Activated T-cell treated with anti-CD3 and anti-CD28 coated beads for 48 hours (primary cell): ENCODE results near the gene ETAA1.

Source experiments
- DNase-seq: peaks from one replicate; pipeline ENCODE4 v3.0.0-alpha.2; 2020; ENCODE audit warnings: low read depth

ETAA1 gene

DNA sequence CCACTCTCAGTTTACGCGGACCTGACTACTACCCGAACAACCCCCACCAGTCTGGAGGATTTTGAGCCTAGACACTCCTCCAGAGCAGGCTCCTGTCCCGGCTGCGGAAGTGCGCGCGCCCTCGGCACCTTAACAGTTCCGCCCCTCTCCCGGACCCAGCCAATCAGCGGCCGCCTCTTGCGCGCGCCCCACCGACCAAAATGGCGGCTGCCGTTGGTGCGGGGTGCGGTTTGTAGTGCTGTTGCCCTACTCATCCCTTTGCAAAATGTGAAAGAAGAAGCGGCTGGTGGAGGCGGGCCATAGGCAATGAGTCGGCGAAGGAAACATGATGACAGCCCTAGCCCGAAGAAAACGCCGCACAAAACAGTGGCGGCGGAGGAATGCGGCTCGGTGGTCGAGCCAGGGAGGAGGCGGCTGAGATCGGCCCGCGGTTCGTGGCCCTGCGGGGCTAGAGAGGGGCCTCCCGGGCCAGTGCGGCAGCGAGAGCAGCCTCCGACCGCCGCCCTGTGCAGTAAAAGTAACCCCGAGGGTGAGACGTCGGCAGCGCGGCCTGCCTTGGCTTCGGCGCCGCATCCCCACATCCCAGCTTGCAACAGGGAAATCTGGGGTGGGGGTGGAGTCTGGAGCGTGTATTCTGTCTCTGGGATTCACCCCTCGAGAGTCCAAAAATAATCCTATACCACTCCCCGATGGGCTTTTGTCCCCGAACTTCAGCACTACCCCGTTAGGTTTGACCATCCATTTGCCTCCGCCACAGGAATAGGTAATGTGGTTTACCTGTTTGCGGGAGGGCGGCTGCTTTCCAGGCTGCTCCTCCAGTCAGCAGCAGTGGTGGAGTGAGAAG is at the start of gene ETAA1:
Gene ETAA1, plus strand, starts transcription at position 191 of the 844 bp plus-strand sequence. Its CDS starts 116 bp downstream, at position 307.
- DNase-seq: peak; percentile 90

DNA sequence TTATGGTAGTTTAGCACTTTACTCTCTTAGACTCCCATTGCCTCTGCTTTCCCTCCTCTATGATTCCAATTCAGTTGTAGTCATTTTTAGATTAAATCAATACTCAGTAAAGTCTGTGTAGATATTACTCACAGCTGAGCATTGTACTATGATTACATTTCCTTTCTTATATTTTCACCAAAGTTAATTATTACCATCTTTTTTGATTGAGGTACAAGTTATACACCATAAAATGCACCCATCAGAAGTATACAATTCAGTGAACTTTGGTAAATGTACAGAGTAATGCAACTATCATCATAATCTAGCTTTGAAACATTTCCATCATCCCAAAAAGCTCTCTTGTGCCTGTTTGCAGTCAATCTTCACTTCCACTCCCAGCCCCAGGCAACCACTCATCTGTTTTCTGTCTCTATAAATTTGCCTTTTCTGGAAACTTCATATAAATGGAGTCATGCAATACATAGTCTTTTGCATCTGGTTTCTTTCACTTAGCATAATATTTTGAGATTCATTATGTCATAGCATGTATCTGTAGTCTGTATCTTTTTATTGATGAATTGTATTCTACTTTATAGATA is 30.2 kb upstream of the ETAA1 start:
- no peak for DNase-seq

DNA sequence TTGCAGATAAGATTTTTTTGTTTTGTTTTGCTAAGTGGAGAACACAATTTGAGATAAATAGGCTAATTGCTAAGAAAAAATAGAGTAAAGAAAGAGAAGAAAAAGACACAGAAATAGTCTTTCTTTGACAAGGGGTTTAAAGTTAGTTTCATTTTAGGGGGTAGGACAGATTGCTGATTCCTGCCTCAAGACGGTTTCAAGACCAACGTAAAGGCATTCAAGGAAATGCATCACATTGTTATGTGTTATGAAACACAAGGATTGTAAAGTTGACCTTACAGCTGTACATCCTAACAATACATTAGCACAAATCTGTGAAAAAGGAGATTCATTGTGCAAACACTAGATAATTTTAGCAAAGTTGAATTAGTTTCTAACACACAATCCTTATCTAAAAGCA is 22.7 kb upstream of the ETAA1 start:
- no peak for DNase-seq

DNA sequence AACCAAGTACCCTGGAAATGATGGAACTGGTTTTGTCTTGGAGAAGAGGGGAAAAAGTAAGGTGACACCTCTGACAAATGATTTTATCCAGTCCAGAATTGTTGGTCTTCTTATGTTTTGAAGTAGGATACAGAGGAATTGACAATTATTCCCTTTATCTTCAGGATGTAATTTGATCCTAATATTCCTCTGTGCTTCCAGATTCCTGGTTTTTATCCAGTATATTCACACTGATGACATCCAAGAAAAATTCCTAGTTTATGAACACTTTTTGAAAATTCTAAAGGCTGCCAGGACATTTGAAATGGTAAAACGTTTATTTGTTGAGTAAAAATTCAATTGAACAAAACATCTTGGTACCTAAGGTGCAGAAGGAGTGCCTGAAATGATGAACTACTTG is 22.2 kb upstream of the ETAA1 start:
- DNase-seq: no peak

DNA sequence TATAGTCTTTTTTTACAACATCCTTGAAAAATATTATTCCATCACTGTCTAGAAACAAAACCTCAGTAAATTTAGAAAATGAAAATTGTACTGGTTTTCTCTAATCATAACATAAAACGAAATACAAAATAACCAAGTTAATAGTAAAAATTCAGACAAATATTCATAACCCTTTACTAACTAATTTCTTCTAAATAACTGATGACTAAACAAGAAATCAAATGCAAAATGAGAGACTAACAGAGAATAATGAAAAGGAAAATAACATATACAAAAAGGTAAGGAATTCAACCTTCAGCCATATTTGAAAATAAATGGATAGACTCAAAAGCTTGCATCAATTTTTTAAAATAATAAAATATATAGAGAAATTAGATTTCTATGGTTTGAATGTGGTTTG is 18.6 kb upstream of the ETAA1 start:
- no peak for DNase-seq

DNA sequence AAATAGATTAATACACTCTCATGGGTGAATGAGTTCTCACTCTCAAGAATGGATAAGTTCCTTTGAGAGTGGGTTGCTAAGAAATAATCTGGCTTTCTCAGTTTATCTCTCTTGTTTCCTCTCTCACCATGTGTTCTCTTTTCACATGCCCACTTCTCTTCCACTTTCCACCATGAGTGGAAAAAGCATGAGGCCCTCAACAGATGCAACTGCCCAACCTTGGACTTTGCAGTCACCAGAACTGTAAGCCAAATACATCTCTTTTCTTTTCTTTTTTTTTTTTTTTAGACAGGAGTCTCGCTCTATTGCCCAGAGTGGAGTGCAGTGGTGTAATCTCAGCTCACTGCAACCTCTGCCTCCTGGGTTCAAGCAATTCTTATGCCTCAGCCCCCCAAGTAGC is 18.1 kb upstream of the ETAA1 start:
- DNase-seq: no peak

DNA sequence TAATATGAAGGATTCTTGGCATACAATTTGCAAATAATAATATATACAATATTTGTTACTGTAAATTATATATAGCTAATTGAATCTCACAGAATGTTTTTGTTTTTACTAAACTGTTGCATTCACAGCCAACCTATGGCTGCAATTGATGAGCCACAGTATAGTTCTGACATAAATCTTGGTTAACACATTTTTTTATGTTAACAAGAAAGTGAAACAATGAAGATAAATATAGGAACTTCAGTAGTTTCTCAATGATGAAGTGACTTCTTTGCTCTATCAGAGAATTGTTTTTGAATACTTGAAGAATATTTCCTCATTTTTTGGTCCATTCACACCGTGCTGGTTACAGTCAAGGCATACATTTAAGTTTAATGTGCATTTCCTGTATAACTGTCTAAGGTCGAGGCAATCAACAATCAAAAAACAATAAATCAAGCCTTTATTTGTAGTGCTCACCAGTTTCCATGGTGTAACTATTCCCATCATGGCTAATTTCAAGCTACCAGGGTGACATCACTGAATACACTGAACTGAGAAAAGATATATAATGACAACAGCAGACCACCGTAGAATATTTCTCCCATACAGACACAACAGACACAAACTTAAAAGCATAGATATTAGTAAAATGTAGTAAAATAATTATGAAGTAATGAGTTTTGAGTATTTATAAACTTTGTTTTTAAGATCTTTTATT is 12.9 kb upstream of the ETAA1 start:
- DNase-seq: no peak

DNA sequence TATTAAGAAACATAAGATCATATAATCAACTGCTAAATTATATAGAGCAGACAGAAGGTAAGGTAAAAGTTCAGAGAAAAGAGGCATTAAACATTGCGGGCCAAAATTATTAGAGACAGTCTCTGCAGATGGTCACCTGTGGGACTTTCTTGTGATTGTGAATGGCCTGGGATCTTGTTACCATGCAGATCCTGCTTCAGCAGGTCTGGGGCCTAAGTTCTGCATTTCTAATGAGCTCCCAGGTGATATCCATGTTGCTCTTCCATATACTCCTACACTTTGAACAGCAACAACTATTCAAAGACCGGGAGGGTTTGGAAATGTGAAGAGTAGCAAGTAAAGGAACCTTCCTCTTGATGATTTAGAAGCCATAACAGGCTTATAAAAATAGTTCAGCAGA is 8.5 kb upstream of the ETAA1 start:
- DNase-seq: no peak

DNA sequence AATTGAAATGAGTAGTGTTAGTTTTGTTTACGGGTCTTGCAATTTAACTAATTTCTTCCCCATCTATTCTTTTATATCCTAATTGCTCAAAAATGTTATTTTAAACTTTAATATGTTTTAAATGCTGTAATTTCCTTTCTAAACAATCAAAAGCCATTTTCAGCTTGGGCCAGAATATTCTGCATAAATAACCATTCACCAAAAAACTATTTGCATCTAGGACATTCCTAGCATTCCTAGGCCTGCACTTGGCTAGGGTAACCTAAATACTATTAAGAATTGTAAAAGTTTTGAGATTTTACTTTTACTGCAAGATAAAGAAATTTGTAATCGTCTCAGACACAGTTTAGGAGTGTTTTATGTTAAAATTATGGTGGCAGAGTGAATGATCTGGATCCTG is 7.8 kb upstream of the ETAA1 start:
- DNase-seq: no peak

DNA sequence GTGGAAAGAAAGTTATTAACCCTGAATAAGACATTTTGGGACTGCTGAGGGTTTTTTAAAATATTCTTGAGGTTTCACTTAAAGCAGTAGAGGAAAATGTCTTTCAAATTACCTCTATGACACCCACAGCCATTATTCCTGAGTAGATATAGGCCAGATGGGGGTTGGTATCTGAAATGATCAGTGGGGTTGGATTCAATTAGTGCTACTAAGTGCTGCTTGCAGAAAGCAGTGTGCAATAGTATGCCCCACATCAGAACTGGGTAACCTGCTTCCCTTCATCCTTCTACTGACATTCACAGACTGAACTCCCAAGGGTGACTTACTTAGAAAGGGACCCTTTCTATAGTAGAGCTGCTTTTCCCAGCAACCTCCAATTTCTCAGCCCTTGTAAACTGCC is 7.3 kb upstream of the ETAA1 start:
- no peak for DNase-seq

DNA sequence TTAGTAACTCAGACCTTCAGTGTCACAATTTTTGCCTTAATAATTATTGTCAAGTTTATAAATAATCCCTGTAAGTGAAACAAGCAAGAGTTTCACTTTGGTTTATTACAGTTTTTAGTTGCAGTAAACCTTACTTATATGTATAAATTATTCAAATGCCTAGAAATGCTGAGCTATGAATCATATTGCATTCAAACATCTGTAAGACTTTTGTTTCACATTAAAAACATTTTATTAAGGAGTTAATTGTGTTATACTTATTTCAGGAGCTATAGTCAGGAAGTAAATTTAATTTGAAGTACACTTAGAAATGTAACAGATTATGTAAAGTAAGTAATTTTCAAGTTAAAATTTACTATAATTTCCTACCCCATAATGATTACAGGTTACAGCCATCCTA is 3.9 kb upstream of the ETAA1 start:
- DNase-seq: no peak

DNA sequence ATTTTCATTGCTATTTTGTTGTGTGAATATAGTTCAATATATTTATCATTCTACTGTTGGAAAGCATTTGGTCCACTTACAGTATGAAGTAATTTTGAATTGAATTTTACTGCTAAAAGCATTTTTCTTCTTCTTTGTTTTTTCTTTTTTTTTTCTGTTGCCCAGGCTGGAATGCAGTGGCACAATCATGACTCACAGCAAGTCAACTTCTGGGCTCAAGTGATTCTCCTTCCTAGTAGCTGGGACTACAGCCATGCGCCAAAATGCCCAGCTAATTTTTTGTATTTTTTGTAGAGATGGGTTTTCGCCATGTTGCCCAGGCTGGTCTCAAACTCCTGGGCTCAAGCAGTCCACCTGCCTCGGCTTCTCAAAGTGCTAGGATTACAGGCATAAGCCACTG is 2.4 kb upstream of the ETAA1 start:
- DNase-seq: no peak

DNA sequence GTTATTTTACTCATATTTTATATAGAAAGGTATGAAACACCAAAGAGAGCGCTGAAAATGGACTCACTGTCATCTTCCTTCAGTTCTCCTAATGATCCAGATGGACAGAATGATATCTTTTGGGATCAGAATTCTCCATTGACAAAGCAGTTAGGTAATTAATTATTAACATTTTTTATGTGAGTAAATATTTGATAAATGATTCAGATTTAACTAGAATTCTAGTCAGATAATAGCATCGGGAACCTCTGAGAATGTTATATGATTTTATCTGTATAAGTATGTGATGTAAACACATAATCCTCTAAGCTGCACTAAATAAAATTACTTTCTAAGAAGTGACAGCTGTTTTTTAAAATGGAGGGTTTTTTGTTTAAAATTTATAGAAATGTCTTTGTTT is 2.0 kb downstream of the ETAA1 start:
- no peak for DNase-seq

DNA sequence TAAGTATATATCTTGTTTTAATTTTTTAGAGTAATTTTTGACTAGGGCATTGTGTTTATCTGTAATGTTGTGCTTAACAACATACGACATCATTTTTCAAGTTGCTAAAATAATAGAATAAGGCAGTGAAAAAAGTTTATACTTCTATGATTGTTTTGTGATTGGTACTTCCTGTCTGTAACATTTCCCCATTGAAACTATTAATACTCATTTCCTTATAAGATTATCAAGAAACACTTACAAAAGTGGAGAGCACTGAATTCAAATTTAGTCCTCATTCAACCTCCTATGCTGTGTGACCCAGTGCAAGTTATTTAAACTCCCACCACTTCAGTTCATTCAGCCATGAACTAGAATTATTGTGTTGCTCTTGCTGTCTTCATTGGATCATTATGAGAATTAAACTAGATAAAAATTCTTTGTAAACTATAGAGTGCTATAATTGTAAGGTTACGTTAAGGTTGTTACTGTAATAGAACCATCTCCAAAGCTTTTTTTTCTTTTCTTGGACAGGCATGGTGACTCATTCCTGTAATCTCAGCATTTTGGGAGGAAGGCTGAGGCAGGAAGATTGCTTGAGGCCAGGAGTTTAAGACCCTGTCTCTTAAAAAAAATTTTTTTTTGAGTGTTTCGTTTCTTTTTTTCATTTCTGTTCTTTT is 2.8 kb downstream of the ETAA1 start:
- no peak for DNase-seq

DNA sequence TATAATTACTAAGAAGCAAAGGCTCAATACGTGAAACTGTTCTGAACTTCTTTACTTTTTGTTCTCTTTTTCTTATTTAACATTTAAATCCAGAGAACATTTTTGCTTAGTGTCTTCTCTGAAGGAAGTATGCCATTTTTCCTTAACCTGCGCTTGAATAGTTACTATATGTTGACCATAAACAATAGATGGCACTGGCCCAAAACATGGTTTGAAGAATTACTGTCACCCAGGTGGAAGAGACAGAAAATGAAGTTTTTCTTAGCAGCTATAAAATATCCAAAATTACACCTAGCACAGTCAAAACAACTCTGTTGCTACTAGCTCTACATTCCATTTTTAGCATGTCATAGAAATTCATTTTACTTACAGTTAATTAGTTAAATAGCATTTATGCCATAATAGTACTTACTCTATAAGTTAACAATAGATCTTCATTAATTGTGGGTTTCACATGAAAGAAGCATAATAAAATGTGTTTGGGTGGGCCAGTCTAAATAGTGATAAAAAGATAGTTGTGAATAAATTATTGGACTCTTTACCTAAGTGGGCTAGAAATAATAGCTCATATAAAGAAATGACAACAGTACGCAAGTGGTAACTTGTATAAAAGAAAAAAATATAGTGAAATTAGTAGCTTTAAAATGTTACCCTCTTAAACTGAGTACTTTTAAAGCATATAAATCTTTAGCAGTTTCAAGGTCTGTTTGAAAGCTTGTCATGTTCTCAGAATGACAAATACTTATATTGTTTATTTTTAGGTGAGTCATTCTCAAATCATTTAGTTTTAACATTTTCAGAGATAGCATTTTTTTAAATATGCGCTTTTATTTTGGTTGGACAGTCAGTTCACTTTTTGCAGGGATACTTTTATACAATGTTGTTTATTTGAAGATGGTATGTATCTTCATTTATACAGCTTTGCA is 3.7 kb downstream of the ETAA1 start:
- no peak for DNase-seq

DNA sequence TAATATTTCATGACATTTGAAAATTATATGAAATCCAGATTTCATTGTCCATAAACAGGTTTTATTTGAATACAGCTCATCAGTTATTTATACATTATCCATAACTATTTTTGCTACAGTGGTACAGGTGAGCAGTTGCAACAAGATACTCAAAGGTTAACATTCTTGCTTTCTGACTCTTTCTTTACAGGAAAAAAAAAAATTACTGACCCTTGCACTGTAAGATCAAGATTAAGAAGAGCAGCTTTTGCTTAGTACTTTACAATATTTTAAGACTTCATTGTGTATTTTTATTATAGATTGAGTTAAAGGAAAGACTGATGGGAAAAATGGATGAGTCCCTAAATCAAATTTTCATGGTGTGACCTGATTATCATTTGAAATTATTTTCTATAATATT is 11.2 kb downstream of the ETAA1 start:
- no peak for DNase-seq

DNA sequence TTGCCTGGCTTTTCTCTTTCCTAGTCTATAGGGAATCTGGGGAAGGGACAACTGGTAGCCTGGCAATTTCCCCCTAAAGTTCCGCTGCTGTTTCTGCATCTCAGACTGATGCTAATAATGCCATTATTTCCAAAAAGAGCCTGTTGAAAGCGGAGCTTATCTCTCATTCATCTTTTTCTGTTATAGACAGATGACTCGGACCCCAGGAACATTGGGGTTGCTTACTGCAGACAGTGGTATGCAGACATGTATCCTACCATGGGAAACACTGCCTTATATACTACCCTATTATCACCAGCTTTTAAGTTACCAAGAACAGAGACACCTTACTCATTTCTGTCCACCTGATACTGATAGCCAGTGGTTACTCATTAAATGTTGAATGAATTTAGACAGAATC is 15.3 kb downstream of the ETAA1 start:
- no peak for DNase-seq

DNA sequence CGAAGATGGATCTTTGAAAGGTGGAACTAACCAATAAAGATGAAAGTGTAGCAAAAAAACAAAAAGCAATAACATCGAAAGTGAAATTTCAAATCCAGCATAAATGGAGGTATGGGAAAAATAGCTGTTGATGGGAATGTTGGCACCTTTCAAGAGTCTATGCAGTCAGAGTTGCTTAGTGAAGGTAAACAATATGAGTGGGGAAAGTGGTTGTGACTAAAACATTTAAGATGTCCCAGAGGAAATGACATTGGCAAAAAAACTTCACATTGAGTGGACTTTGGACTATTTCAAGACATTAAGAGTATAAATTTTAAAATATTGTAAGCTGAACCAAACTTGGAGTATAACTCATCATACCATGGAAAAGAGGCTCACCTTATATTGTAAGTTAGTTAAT is 17.7 kb downstream of the ETAA1 start:
- DNase-seq: no peak

DNA sequence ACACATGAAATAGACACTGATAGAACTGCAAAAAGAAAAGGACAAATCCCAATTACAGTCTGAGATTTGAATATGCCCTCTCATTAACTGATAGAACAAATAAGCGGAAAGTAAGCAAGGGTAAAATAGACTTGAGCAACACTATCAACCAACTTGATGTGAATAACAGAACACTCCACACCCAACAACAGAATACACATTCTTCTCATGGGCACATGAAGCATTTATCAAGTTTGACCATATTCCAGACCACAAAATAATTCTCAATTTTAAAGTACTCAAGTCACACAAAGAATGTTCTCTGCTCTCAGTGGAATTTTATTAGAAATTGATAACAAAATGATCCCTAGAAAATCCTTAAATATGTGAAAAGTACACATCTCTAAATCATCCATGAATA is 19.0 kb downstream of the ETAA1 start:
- no peak for DNase-seq

DNA sequence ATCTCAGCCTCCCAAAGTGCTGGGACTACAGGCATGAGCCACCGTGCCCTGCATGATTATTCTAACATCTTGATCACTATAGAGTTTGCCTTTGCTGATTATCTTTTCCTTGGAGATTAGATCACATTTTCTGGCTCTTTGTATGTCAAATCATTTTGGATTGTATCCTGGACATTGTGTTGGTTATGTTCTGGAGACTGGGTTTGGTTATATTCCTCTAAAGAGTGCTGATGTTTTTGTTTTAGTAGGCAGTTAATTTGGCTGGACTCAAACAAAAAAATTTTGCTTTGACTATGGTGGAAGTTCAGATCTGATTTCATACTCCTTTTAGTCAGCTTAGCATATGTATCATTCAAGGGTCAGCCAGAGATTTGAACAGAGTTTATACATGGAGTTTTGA is 26.4 kb downstream of the ETAA1 start:
- no peak for DNase-seq

DNA sequence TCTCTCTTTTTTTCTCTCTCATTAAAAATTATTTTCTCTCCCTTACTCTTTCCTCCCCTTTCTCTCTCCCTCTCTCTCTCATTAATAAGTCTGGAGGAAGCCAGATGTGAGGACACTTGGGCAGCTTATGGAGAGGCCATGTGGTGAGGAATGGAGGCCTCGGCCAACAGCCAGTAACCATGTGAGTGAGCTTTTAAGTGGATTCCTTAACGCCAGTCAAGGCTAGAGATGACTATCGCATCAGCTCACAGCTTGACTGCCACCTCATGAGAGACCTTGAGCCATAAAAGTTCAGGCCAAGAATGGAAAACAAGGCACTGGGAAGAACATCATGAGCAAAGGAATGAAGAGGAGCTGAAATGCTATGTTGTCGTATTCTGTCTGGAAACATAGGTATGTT is 39.1 kb downstream of the ETAA1 start:
- DNase-seq: no peak

DNA sequence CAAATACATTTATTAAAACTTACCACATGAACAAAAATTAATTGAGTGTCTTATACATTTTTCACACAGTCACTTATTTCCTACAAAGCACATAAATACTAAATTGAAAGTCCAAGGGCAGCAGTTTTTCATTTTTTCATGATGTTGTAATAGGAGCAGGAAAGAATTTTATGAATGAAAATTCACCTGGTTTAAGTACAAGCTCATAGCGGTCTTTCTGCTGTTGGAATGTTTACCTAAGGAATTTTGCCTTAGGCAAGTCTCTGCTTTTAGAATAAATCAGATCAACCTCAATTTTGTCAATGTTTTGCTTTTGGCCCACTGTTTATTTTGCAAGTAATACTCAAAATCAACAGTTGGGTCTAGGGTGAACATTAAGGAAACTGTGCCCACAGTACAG is 40.0 kb downstream of the ETAA1 start:
- DNase-seq: no peak
